ACC112 (cell line): ENCODE measurements around the gene DDX21.
A peak's percentile ranks its signal among the peaks of the same experiment; 100 is the strongest.
"Not testable (repeated sequence)": the region's sequence is repeated elsewhere in the genome, so short reads cannot be mapped to it uniquely, and the experiment has no call there.

ENCODE experiments used
- H2AFZ ChIP-seq: fragments of 200-600 bp; sonication (generic); one replicate; pipeline ENCODE4 v1.6.0; 2017; ENCODE audit warnings: antibody characterized with exemption, low read length; ENCODE audit not compliant: unreplicated experiment
- H3K27ac ChIP-seq: fragments of 200-600 bp; sonication (generic); 2 replicates; pipeline ENCODE4 v1.5.1; 2014; ENCODE audit warnings: low read depth, mild to moderate bottlenecking, antibody characterized with exemption, low read length, moderate library complexity
- H3K27me3 ChIP-seq: fragments of 200-600 bp; sonication (generic); 2 replicates; pipeline ENCODE4 v1.6.1; 2014; ENCODE audit warnings: mild to moderate bottlenecking, antibody characterized with exemption, low read length, moderate library complexity, mixed read lengths; ENCODE audit not compliant: insufficient read depth
- H3K36me3 ChIP-seq: fragments of 200-600 bp; sonication (generic); 2 replicates; pipeline ENCODE4 v1.6.1; 2016; ENCODE audit warnings: mild to moderate bottlenecking, antibody characterized with exemption, low read length, moderate library complexity, mixed read lengths; ENCODE audit not compliant: insufficient read depth
- H3K4me1 ChIP-seq: fragments of 200-600 bp; sonication (generic); one replicate; pipeline ENCODE4 v1.6.1; 2016; ENCODE audit warnings: low read length, mixed read lengths; ENCODE audit not compliant: insufficient read depth, unreplicated experiment, control insufficient read depth
- H3K4me3 ChIP-seq: fragments of 200-600 bp; sonication (generic); 2 replicates; pipeline ENCODE4 v1.5.1; 2014; ENCODE audit warnings: mild to moderate bottlenecking, low read depth, low read length
- H3K79me2 ChIP-seq: fragments of 200-600 bp; sonication (generic); one replicate; pipeline ENCODE4 v1.6.0; 2016; ENCODE audit warnings: low read length; ENCODE audit not compliant: control insufficient read depth, unreplicated experiment, insufficient read depth

The DDX21 gene

GRCh38 chr10:68954904-68955303 is 1.1 kb upstream of the DDX21 start:
- peaks cover 7% of the 10 kb centered on the region; the same call in 1 of the 2 replicates for H3K36me3 ChIP-seq
- H3K79me2 ChIP-seq, result peaks cover 39% of the 10 kb centered on the region
- H3K27me3 ChIP-seq, result no peaks in the 10 kb centered on the region
- no peak overlapping the region for H3K27ac ChIP-seq
- peaks cover 25% of the 10 kb centered on the region for H3K4me1 ChIP-seq
- no peak overlapping the region for H2AFZ ChIP-seq
- H3K4me3 ChIP-seq, result no peak overlapping the region; the same call in 1 of the 2 replicates

DNA sequence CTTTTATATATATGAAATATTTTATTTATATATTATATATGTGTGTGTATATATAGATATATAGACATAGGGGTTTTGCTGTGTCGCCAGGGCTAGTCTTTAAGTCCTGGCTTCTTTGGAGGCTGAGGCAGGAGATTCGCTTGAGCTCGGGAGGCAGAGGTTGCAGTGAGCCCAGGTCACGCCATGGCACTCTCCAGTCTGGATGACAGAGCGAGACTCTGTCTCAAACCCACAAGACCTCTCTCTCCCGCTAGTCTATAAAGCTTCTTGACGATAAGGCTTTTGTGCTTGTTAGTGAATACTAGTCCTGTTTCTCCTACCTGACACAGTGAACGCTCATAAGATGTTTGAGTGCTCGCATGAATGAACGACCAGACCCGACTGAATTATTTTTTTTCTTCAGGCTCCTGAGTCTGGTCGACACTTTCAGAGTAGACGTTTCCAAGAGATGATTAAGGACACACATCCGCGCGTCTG is 577 bp upstream of the DDX21 start:
- peak overlapping the region; percentile 99 for H2AFZ ChIP-seq
- peaks cover 44% of the 10 kb centered on the region for H3K79me2 ChIP-seq
- H3K27ac ChIP-seq, result peak overlapping the region; percentile 82
- H3K4me1 ChIP-seq, result peaks cover 27% of the 10 kb centered on the region
- no peaks in the 10 kb centered on the region for H3K27me3 ChIP-seq
- H3K36me3 ChIP-seq, result peaks cover 11% of the 10 kb centered on the region; the same call in 1 of the 2 replicates
- H3K4me3 ChIP-seq, result peak overlapping the region; percentile 88

DNA sequence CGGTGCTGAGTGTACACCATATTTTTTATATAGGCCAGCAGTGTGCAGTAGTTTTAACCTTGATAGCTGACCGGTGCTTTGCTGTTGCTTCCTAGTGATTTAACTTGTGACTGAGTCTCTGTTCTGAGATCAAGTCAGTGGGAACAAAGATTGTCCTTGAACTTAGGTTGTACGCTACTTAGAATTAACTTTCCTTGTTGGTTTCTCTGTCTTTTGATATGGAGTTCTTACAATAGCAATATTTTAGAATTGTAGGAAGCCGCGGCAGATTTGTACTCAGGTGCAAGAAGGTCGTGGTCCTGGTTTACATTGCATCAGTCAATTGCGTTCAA is 1.3 kb downstream of the DDX21 start:
- H3K36me3 ChIP-seq, result peaks cover 28% of the 10 kb centered on the region
- H3K4me1 ChIP-seq, result peaks cover 34% of the 10 kb centered on the region
- peaks cover 62% of the 10 kb centered on the region for H3K79me2 ChIP-seq
- peak overlapping the region; percentile 88 for H3K4me3 ChIP-seq
- no peaks in the 10 kb centered on the region for H3K27me3 ChIP-seq
- H2AFZ ChIP-seq, result no peak overlapping the region
- H3K27ac ChIP-seq, result peak overlapping the region; percentile 82

GRCh38 chr10:68957654-68958053 is 1.7 kb downstream of the DDX21 start:
- peaks cover 32% of the 10 kb centered on the region for H3K36me3 ChIP-seq
- H3K27ac ChIP-seq, result peak overlapping the region; percentile 82
- H3K79me2 ChIP-seq, result peaks cover 66% of the 10 kb centered on the region
- H3K27me3 ChIP-seq, result no peaks in the 10 kb centered on the region
- H2AFZ ChIP-seq, result no peak overlapping the region
- peaks cover 34% of the 10 kb centered on the region for H3K4me1 ChIP-seq
- peak overlapping the region; percentile 88 for H3K4me3 ChIP-seq

GRCh38 chr10:68959695-68960527 is 3.9 kb downstream of the DDX21 start:
- Histone ChIP-seq H3K4me1 (peaks cover 32% of the 10 kb centered on the region), H3K27me3 (no peaks in the 10 kb centered on the region), H3K4me3 (no peak overlapping the region), H3K27ac (peak overlapping the region; percentile 12; the same call in 1 of the 2 replicates), H3K36me3 (peaks cover 43% of the 10 kb centered on the region), H2AFZ (no peak overlapping the region), H3K79me2 (peaks cover 81% of the 10 kb centered on the region)

DNA sequence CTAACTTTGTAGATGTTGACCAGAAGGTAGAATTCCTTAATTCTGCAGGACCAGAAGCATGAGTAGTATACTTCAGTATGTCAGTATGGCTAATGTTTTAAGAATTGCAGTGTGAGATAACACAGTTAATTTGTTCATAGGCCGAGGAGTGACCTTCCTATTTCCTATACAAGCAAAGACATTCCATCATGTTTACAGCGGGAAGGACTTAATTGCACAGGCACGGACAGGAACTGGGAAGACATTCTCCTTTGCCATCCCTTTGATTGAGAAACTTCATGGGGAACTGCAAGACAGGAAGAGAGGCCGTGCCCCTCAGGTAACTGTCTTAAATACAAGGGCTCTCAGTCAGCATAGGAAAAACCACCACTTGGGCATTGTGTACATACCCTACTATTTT is 7.2 kb downstream of the DDX21 start:
- peaks cover 65% of the 10 kb centered on the region for H3K79me2 ChIP-seq
- peaks cover 69% of the 10 kb centered on the region for H3K36me3 ChIP-seq
- H2AFZ ChIP-seq, result no peak overlapping the region

GRCh38 chr10:68973975-68974374 is 18.0 kb downstream of the DDX21 start:
- Histone ChIP-seq H3K36me3 (peaks cover 57% of the 10 kb centered on the region), H3K27me3 (no peaks in the 10 kb centered on the region), H3K79me2 (peaks cover 26% of the 10 kb centered on the region)

More for the DNA sequence above, 7.2 kb downstream of the DDX21 start:
- no peak overlapping the region for H3K4me3 ChIP-seq
- H3K27ac ChIP-seq, result no peak overlapping the region
- peaks cover 25% of the 10 kb centered on the region for H3K4me1 ChIP-seq
- no peaks in the 10 kb centered on the region for H3K27me3 ChIP-seq

DNA sequence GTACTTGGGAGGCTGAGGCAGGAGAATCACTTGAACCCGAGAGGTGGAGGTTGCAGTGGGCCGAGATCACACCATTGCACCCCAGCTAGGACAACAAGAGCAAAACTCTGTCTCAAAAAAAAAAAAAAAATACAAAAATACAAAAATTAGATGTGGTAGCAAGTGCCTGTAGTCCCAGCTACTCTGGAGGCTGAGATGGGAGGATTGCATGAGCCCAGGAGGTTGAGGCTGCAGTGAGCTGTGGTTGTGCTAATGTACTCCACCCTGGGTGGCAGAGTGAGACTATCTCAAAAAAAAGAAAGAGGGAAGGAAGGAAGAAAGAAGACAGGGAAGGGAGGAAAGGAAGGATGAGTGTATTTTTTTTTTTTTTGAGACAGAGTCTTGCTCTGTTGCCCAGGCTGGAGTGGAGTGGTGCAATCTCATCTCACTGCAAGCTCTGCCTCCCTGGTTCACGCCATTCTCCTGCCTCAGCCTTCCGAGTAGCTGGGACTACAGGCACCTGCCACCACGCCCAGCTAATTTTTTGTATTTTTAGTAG is 20.0 kb downstream of the DDX21 start:
- not testable (repeated sequence) for H3K27ac ChIP-seq, H2AFZ ChIP-seq, H3K4me3 ChIP-seq, H3K4me1 ChIP-seq, H3K27me3 ChIP-seq
- Histone ChIP-seq H3K79me2 (peaks cover 26% of the 10 kb centered on the region), H3K36me3 (peaks cover 60% of the 10 kb centered on the region)

More at GRCh38 chr10:68973975-68974374, 18.0 kb downstream of the DDX21 start:
- Histone ChIP-seq H2AFZ (no peak overlapping the region), H3K4me1 (no peaks in the 10 kb centered on the region), H3K4me3 (no peak overlapping the region), H3K27ac (no peak overlapping the region)

DNA sequence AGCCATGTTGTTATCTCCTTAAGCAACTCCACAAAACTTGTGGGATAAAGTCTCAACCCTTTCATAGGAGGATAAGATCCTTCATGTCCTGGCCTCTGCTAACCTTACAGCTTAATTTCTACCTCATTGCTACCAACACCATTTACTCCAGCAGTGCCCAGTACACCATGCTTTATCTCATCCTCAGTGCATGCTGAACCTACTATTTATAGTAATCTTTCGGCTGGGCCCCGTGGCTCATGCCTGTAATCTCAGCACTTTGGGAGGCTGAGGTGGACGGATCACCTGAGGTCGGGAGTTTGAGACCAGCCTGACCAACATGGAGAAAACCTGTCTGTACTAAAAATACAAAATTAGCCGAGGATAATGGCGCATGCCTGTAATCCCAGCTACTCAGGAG is 23.8 kb downstream of the DDX21 start:
- not testable (repeated sequence) for H3K4me3 ChIP-seq, H3K4me1 ChIP-seq, H3K79me2 ChIP-seq, H3K27ac ChIP-seq, H3K27me3 ChIP-seq, H2AFZ ChIP-seq
- peaks cover 45% of the 10 kb centered on the region for H3K36me3 ChIP-seq

DNA sequence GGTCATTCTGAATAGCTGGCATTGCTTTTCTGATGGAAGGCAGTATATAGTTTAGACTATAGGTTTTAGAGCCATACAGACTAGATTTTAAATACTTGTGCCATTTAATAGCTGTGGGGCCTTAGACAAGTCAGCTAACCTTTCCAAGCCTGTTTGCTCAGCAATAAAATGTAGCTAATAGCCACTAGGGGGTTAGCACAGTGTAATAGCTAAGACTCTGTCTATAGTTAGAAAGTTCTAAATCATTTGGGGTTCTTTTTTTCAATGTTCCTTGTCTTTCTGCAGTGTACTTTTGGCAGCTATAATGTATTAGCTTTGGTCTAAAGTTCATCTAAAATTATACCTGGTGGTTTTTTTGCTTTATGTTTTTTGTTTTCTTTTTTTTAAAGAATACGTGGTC is 25.1 kb downstream of the DDX21 start:
- peaks cover 3% of the 10 kb centered on the region for H3K79me2 ChIP-seq
- no peak overlapping the region for H2AFZ ChIP-seq
- no peak overlapping the region for H3K27ac ChIP-seq
- H3K4me1 ChIP-seq, result no peaks in the 10 kb centered on the region
- H3K4me3 ChIP-seq, result no peak overlapping the region
- H3K36me3 ChIP-seq, result peaks cover 50% of the 10 kb centered on the region
- H3K27me3 ChIP-seq, result no peaks in the 10 kb centered on the region

DNA sequence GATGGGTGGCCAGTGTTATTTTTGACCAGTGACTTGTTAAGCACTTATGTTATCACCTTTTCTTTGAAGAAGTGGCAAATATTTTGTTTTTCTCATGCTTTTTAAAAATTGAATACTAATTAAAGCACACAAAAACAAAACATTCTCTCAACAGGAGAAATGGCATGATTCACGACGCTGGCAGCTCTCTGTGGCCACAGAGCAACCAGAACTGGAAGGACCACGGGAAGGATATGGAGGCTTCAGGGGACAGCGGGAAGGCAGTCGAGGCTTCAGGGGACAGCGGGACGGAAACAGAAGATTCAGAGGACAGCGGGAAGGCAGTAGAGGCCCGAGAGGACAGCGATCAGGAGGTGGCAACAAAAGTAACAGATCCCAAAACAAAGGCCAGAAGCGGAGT is 26.4 kb downstream of the DDX21 start:
- no peak overlapping the region for H3K27ac ChIP-seq
- peaks cover 49% of the 10 kb centered on the region for H3K36me3 ChIP-seq
- no peaks in the 10 kb centered on the region for H3K4me1 ChIP-seq
- peaks cover 3% of the 10 kb centered on the region for H3K79me2 ChIP-seq
- H3K27me3 ChIP-seq, result no peaks in the 10 kb centered on the region
- H3K4me3 ChIP-seq, result no peak overlapping the region
- no peak overlapping the region for H2AFZ ChIP-seq
